GM19463 (cell line): ENCODE data around the gene TAAR1.
A peak's percentile ranks its signal among the peaks of the same experiment; 100 is the strongest.
"Not testable (repeated sequence)": the region's sequence is repeated elsewhere in the genome, so short reads cannot be mapped to it uniquely, and the experiment has no call there.

Experiments
- ATAC-seq: cut with Tn5 transposase; IDR thresholded peaks from one replicate; pipeline ENCODE4 v1.9.1; 2021; ENCODE audit warnings: mild to moderate bottlenecking, moderate library complexity; ENCODE audit not compliant: unreplicated experiment

TAAR1 gene

DNA sequence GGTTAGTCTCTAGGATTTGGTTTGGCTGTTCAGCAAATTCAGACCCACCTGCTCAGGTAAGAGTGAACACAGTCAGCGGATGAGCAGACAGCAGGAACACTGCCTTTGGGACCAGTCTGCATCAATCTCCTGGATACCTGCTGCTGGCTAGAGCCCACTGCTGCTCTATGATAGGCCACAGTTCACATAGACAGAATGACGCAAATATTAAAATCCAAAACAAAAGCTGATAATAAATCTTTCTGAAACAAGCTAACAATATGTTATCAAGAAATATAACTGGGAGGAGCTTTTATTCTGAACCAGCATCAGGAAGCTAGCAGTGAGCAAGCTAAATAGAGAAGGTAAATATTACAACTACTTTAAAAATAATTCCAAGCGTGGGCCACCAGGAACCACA, at the start of gene TAAR1:
Gene TAAR1 (minus strand): TSS at position 101 of the 400 bp plus-strand sequence. CDS start 13,179 bp downstream, outside the sequence.
- no peak for ATAC-seq

DNA sequence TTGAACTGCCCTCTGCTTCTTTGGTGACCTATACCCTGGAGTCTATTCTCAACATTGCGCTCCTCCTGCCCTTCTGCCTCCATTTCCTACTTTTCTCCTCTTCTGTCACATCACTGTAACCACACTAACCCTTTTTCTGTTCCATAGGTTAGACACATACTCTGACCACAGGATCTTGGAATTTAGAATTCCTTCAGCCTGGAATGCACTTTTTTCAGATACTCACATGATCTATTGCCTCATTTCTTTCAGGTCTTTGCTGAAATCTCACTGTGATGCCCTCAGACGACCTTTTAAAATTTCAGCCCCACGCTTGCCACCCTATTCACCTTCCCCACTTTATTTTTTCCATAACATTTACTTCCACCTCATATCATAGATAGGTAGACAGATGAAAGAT, 49.8 kb upstream of the TAAR1 start:
- no peak for ATAC-seq

DNA sequence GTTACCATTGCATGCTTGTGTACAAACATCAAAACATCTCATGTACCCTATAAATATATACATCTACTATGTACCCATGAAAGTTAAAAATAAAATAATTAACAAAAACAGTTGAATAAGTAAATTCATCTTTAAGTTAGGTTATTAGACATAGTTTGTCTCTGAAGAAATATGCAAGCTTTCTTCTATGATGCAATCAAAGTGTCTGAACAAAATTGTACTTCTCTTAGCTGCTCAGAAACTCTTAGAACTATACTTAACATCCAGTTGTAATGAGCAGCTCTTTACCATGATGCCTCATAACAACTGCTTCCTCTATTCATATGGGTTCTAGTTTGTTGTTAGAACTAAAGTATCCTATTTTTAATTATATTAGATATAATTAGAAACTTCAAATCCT, 49.0 kb upstream of the TAAR1 start:
- ATAC-seq: no peak

- ATAC-seq: not testable (repeated sequence)
Measured at GRCh38 chr6:132706756-132707155, 47.8 kb upstream of the TAAR1 start.

DNA sequence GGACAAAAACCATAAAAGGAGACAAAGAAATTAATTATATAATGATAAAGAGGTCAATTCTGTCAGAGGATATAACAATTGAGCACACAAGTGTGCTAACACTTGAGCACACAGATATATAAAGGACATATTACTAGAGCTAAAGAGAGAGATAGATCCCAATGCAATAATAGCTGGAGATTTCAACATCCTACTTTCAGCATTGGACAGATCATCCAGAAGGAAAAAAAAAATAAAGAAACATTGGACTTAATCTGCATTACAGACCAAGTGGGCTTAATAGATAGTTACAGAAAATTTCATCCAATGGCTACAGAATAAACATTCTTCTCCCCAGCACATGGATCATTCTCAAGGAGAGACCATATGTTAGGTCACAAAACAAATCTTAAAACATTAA, 45.0 kb upstream of the TAAR1 start:
- ATAC-seq: no peak

DNA sequence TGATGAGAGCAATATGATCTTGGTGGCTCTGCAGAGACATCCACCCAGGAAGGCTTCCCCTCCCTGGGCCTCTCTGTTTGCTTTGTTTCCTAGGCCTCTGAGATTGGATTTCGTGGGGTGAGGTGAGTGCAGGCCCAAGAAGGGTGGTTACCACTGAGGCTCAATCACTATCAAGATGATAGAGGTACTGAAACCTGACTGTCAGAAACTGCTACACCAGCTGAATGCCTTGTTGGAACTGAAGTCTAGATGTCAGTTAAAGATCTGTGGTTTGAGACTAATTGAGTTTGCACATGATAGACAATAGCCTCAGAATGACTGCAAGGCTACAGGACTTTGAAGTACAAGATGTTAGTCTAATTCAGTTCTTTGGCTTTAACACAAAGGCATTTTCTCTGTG, 39.6 kb upstream of the TAAR1 start:
- ATAC-seq: no peak

GRCh38 chr6:132695773-132696172, 36.8 kb upstream of the TAAR1 start:
- ATAC-seq: no peak

- no peak for ATAC-seq
Measured at GRCh38 chr6:132693478-132693877, 34.5 kb upstream of the TAAR1 start.

DNA sequence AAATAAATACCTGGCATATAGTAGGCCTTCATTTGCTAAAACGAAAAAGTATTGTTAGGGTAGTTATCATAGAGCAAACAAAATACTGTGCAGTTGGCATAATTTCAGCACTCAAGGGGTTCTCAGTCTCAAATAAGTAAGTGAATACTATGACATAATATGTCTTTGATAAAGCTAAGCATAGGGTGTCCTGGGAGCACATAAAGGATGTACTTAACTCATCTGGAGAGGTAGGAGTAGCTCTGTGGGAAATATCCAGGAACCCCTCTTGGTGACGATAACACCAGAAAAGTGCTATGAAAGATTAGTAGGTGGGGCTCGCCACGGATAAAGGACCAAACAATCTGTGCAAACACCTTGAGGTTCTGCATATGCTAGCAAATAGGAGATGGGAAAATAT, 31.7 kb upstream of the TAAR1 start:
- ATAC-seq: no peak

DNA sequence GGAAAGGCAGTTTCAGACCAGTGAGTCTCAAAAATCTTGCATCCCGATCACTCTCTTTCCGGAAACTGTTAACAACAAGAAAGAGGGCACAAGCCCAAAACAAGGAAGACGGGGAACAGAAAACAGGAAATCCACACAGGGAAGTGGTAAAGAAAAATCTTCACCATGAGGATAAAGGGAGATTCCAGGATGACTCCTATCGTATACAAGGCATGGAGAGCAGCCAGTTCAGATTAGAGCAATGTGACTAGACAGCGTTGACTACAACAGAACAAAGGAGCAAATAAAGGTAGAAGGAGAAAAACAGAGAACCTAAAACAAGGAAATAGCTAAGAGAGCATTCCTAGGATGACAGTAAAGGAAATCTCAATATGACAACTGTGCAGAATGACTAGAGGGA, 28.3 kb upstream of the TAAR1 start:
- ATAC-seq: no peak

- no peak for ATAC-seq
Measured at GRCh38 chr6:132686531-132686930, 27.5 kb upstream of the TAAR1 start.

- no peak for ATAC-seq
Measured at GRCh38 chr6:132685009-132685408, 26.0 kb upstream of the TAAR1 start.

DNA sequence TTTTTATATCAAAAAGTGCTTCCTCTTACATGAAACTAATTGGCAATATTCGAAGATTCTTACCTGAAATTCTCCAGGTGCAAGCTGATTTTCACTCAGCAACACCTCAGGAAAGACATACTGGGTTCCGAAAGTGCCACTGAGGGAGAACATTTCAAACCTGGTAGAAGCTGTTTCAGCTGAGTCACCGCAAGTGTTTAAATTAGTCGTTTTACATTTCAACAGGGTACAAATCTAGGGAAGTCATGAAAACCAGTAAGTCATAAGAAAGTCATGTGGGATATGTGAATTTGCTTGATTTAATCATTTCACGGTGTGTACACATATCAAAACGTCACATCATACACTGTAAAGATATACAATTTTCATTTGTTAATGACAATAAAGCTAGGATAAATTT, 25.3 kb upstream of the TAAR1 start:
- no peak for ATAC-seq

DNA sequence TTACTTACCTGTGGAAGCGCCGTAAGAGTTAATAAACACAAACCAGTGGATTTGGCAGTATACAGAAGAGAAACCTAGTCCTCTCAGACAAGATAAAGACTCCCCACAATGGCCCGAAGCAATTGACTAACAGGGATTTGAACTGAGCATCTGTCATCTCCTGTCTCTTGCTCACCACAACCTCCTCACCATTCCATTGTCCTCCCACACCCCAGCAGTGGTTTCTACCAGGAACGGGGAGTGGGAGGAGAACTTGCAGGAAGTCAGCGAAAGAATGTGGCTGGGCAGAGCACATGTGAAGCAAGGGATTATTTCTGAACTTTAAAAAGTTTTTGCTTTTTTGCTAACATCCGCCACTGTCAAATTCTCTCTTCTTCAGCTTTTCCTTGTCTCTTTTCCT, 24.6 kb upstream of the TAAR1 start:
- ATAC-seq: no peak

DNA sequence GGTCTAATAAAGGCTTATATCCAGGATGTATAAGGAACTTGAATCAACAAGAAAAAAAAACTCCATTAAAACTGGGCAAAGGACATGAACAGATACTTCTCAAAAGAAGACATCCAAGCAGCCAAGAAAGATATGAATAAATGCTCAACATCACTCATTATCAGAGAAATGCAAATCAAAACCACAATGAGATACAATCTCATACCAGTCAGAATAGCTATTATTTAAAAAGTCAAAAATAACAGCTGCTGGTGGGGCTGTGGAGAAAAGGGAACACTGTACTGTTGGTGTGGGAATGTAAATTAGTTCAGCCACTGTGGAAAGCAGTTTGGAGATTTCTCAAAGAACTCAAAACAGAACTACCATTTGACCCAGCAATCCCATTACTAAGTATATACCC, 20.1 kb upstream of the TAAR1 start:
- ATAC-seq: peak; percentile 69

DNA sequence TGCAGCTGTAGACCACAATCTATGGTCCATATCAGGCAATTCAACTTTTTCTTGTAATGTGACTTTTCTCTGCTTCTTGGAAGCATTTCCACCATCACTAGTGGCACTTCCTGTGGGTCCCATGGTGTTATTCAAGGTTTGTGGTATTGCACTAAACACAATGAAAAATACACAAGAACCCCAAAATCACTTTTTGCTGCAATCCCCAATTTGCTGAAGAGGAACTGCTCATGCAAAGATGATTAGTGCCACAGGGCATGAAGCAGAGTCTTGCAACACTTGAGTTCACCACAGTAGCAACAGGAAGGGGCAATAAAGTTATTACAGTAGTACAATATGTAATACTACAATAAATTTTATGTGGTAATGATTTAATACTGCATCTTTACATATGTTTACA, 16.8 kb upstream of the TAAR1 start:
- no peak for ATAC-seq

- ATAC-seq: no peak
Measured at GRCh38 chr6:132675002-132675401, 16.0 kb upstream of the TAAR1 start.

DNA sequence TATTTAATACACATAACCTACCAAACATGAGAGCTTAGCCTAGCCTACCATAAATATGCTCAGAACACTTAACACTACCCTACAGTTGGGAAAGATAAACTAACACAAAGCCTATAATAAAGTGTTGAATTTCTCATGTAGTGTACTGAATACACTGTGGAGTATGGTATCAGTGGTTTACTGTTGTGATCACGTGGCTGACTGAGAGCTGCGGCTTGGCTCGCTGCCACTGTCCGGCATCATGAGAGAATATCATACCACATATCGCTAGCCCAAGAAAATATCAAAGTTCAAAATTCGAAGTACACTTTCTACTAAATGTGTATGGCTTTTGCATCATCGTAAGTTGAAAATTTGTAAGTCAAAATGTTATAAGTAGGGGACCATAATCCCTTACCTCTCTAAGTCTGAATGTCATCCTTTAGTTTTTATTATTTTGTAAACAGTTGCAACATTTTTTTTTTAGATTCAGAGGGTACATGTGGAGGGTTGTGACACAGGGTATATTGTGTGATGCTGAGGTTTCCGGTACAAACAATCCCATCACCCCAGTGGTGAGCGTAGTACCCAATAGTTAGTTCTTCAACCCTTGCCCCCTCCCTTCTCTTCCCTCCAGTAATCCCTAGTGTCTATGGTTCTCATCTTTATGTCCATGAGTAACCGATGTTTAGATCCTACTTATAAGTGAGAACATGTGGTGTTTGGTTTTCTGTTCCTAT, 14.6 kb upstream of the TAAR1 start:
- ATAC-seq: no peak

GRCh38 chr6:132671295-132671694, 12.3 kb upstream of the TAAR1 start:
- no peak for ATAC-seq

- ATAC-seq: no peak
Measured at GRCh38 chr6:132669690-132670291, 10.8 kb upstream of the TAAR1 start.

DNA sequence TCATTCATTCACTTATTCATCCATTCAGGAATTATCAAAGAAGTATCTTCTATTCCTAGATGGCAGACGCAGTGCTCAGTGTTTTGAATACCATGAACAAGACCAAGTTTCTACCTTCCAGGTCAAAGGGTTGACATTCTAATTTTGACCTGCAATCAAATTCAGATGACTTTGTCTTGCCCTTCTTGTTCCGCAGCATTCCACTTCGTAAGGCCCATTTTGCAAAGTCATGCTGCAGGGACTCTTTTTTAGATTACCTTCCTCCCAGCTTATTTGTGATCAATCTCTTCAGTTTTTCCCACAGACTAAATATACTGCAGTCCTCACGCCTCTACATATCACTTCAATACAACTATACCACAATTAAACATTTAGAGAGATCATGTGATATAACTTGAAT, 7.1 kb upstream of the TAAR1 start:
- ATAC-seq: no peak

GRCh38 chr6:132664309-132665034, 5.5 kb upstream of the TAAR1 start:
- no peak for ATAC-seq
